Prostate gland (tissue), 2 donors: ENCODE data around the gene MATCAP1.

ENCODE experiments used
- POLR2AphosphoS5 ChIP-seq: sonication (generic); formaldehyde crosslinking; IDR thresholded peaks from one replicate; pipeline ENCODE4 v1.6.1; 2017; ENCODE audit warnings: antibody characterized with exemption
- TF ChIP-seq, protein P1 (sequence below), 4 experiments: fragments of 200-600 bp in 2 of 4; fragments of 450-650 bp in 2 of 4; sonication (generic) in 2 of 4; IDR thresholded peaks; 1 replicate in 3 of 4; 2 replicates in 1 of 4; pipeline ENCODE4 v1.5.1; 2016 to 2019; ENCODE audit warnings: antibody characterized with exemption in 4 of 4, mild to moderate bottlenecking in 2 of 4, moderate library complexity in 2 of 4

- TF ChIP-seq POLR2AphosphoS5 = no peak
- TF ChIP-seq, protein P1, sequence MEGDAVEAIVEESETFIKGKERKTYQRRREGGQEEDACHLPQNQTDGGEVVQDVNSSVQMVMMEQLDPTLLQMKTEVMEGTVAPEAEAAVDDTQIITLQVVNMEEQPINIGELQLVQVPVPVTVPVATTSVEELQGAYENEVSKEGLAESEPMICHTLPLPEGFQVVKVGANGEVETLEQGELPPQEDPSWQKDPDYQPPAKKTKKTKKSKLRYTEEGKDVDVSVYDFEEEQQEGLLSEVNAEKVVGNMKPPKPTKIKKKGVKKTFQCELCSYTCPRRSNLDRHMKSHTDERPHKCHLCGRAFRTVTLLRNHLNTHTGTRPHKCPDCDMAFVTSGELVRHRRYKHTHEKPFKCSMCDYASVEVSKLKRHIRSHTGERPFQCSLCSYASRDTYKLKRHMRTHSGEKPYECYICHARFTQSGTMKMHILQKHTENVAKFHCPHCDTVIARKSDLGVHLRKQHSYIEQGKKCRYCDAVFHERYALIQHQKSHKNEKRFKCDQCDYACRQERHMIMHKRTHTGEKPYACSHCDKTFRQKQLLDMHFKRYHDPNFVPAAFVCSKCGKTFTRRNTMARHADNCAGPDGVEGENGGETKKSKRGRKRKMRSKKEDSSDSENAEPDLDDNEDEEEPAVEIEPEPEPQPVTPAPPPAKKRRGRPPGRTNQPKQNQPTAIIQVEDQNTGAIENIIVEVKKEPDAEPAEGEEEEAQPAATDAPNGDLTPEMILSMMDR (IDR thresholded peaks at IDR 0.05) = no peak
These were observed 37.0 kb downstream of the MATCAP1 start for GRCh38 chr16:67146523-67147357.
